Thymus (tissue), 11 donors: ENCODE data around the gene APBB2. TPM values are rescaled to one million over a fixed set of nuclear protein-coding genes. Genes with fewer than 3 reads are reported as not detected.

ENCODE experiments used
- DNase-seq, 9 donors: peaks; one replicate each; pipeline ENCODE4 v3.0.0-alpha.2; 2013; ENCODE audit warnings: low spot score in 9 of 9, low read depth in 6 of 9, missing footprints in 1 of 9
- H3K27ac ChIP-seq, 2 donors: one replicate each; pipeline ENCODE4 v1.5.1; 2013; ENCODE audit warnings: control low read depth in 1 of 2, low read depth in 1 of 2, low read length in 1 of 2, mild to moderate bottlenecking in 1 of 2, moderate library complexity in 1 of 2
- H3K27me3 ChIP-seq, 2 donors: one replicate each; pipeline ENCODE4 v1.5.1; 2013; ENCODE audit warnings: low read length in 1 of 2; ENCODE audit not compliant: control insufficient read depth in 2 of 2, insufficient read depth in 1 of 2
- H3K36me3 ChIP-seq, 2 donors: one replicate each; pipeline ENCODE4 v1.5.1; 2013; ENCODE audit warnings: low read length in 1 of 2, mild to moderate bottlenecking in 1 of 2, moderate library complexity in 1 of 2; ENCODE audit not compliant: control insufficient read depth in 2 of 2, insufficient read depth in 2 of 2
- H3K4me1 ChIP-seq, 2 donors: one replicate each; pipeline ENCODE4 v1.5.1; 2013; ENCODE audit warnings: low read length in 2 of 2; ENCODE audit not compliant: control insufficient read depth in 2 of 2, insufficient read depth in 2 of 2
- H3K4me3 ChIP-seq, 2 donors: one replicate each; pipeline ENCODE4 v1.5.1; 2013; ENCODE audit warnings: low read length in 2 of 2, control low read depth in 1 of 2, mild to moderate bottlenecking in 1 of 2
- H3K9me3 ChIP-seq, 2 donors: one replicate each; pipeline ENCODE4 v1.5.1; 2013; ENCODE audit warnings: low read length in 1 of 2, mild to moderate bottlenecking in 1 of 2; ENCODE audit not compliant: control insufficient read depth in 2 of 2, insufficient read depth in 1 of 2
- WGBS: extraction: QIAGEN DNeasy Blood & Tissue Kit; methylation state at CpG from one replicate; pipeline ENCODE4 v1.1.7; 2013; 5-methylcytosine and 5-hydroxymethylcytosine counted together
- polyA plus RNA-seq: library from polyadenylated mRNA; stranded (reverse); fragments of 200-250 nt; gene quantifications from one replicate; pipeline ENCODE4 v1.2.3, GENCODE V29; 2013
- total RNA-seq: library from RNA; stranded (reverse); fragments of 120-200 nt; gene quantifications from one replicate; pipeline ENCODE4 v1.2.4, GENCODE V29; 2013
- donor health status: healthy.

APBB2 gene
- total and polyA plus RNA-seq, 2 donors = 10.0 to 20.2 TPM

- H3K27ac ChIP-seq = no peak overlapping the region
- no peaks in the 10 kb centered on the region for H3K36me3 ChIP-seq
- no peaks in the 10 kb centered on the region for H3K9me3 ChIP-seq
- no peak overlapping the region for H3K4me3 ChIP-seq
- DNase-seq = no peak
- peaks cover 14 to 20% of the 10 kb centered on the region in 2 donors for H3K27me3 ChIP-seq
- WGBS = 57% methylated on average over 2 of the region's 2 CpGs
- H3K4me1 ChIP-seq = peaks cover 6% of the 10 kb centered on the region in 2 donors
Measured at GRCh38 chr4:40857956-40858355, 356.4 kb downstream of the APBB2 start.

GRCh38 chr4:40856840-40857362, 357.4 kb downstream of the APBB2 start:
- Histone ChIP-seq H3K27me3 (peaks cover 14 to 20% of the 10 kb centered on the region in 2 donors), H3K9me3 (no peaks in the 10 kb centered on the region), H3K27ac (no peak overlapping the region), H3K36me3 (no peaks in the 10 kb centered on the region), H3K4me1 (peaks cover 6% of the 10 kb centered on the region in 2 donors), H3K4me3 (peak overlapping the region; percentile 32 to 44)
- peak; percentile 19 to 85 (median 69) for DNase-seq
- 2% methylated on average over 51 of the region's 51 CpGs for WGBS

- H3K36me3 ChIP-seq = no peaks in the 10 kb centered on the region
- H3K27ac ChIP-seq = no peak overlapping the region
- WGBS = 36% methylated on average over 16 of the region's 16 CpGs
- H3K4me1 ChIP-seq = peaks cover 6% of the 10 kb centered on the region in 2 donors
- DNase-seq = no peak
- peaks cover 14 to 20% of the 10 kb centered on the region in 2 donors for H3K27me3 ChIP-seq
- no peaks in the 10 kb centered on the region for H3K9me3 ChIP-seq
- H3K4me3 ChIP-seq = peak overlapping the region; percentile 32 to 44
Measured at GRCh38 chr4:40856277-40856839, 358.0 kb downstream of the APBB2 start.

GRCh38 chr4:40850496-40850895, 363.8 kb downstream of the APBB2 start:
- DNase-seq = no peak
- Histone ChIP-seq H3K27me3 (peaks cover 2 to 3% of the 10 kb centered on the region in 2 donors), H3K36me3 (no peaks in the 10 kb centered on the region), H3K27ac (no peak overlapping the region), H3K9me3 (no peaks in the 10 kb centered on the region), H3K4me3 (no peak overlapping the region), H3K4me1 (no peaks in the 10 kb centered on the region)
- WGBS = 97% methylated on average over 4 of the region's 4 CpGs

GRCh38 chr4:40848940-40849339, 365.4 kb downstream of the APBB2 start:
- WGBS = 94% methylated on average over 3 of the region's 3 CpGs
- Histone ChIP-seq H3K27me3 (no peaks in the 10 kb centered on the region), H3K9me3 (no peaks in the 10 kb centered on the region), H3K4me1 (no peaks in the 10 kb centered on the region), H3K4me3 (no peak overlapping the region), H3K27ac (no peak overlapping the region), H3K36me3 (no peaks in the 10 kb centered on the region)
- DNase-seq = no peak

GRCh38 chr4:40848251-40848650, 366.1 kb downstream of the APBB2 start:
- no peaks in the 10 kb centered on the region for H3K36me3 ChIP-seq
- no peak for DNase-seq
- WGBS = 91% methylated on average over 5 of the region's 5 CpGs

GRCh38 chr4:40846532-40846931, 367.8 kb downstream of the APBB2 start:
- H3K9me3 ChIP-seq = no peaks in the 10 kb centered on the region
- 96% methylated on average over 5 of the region's 5 CpGs for WGBS
- no peaks in the 10 kb centered on the region for H3K27me3 ChIP-seq
- no peak for DNase-seq
- no peak overlapping the region for H3K27ac ChIP-seq
- H3K36me3 ChIP-seq = no peaks in the 10 kb centered on the region
- no peak overlapping the region for H3K4me3 ChIP-seq
- no peaks in the 10 kb centered on the region for H3K4me1 ChIP-seq

More at GRCh38 chr4:40848251-40848650, 366.1 kb downstream of the APBB2 start:
- Histone ChIP-seq H3K4me3 (no peak overlapping the region), H3K27me3 (no peaks in the 10 kb centered on the region), H3K9me3 (no peaks in the 10 kb centered on the region), H3K27ac (no peak overlapping the region), H3K4me1 (no peaks in the 10 kb centered on the region)

GRCh38 chr4:40845154-40845835, 369.0 kb downstream of the APBB2 start:
- Histone ChIP-seq H3K27ac (no peak overlapping the region), H3K9me3 (no peaks in the 10 kb centered on the region), H3K36me3 (no peaks in the 10 kb centered on the region), H3K27me3 (no peaks in the 10 kb centered on the region), H3K4me1 (no peaks in the 10 kb centered on the region), H3K4me3 (no peak overlapping the region)
- no peak for DNase-seq
- 94% methylated on average over 10 of the region's 10 CpGs for WGBS

- H3K9me3 ChIP-seq = no peaks in the 10 kb centered on the region
- DNase-seq = no peak
- WGBS = 93% methylated on average over 6 of the region's 6 CpGs
- H3K36me3 ChIP-seq = no peaks in the 10 kb centered on the region
- no peak overlapping the region for H3K27ac ChIP-seq
- H3K4me3 ChIP-seq = no peak overlapping the region
- H3K4me1 ChIP-seq = no peaks in the 10 kb centered on the region
- no peaks in the 10 kb centered on the region for H3K27me3 ChIP-seq
Measured at GRCh38 chr4:40844261-40844660, 370.1 kb downstream of the APBB2 start.
